Upper lobe of left lung (tissue), 6 donors: Measurements from ENCODE around the gene OTOG. TPM values are rescaled to one million over a fixed set of nuclear protein-coding genes. Genes with fewer than 3 reads are reported as not detected.

Experiments
- ATAC-seq, 2 donors: fragments of 200-7000 bp; cut with Tn5 transposase; one replicate each; pipeline ENCODE4 v1.9.1; 2022; ENCODE audit warnings: mild to moderate bottlenecking in 2 of 2, moderate library complexity in 2 of 2; ENCODE audit not compliant: low FRiP score in 2 of 2
- DNase-seq, 2 donors: peaks; one replicate each; pipeline ENCODE4 v3.0.0-alpha.2; 2019 to 2020
- H3K27ac ChIP-seq, 4 donors: fragments of 200-600 bp; sonication (generic); one replicate each; pipeline ENCODE4 v1.5.1; 2016 to 2019
- H3K27me3 ChIP-seq, 4 donors: fragments of 200-600 bp; sonication (generic); one replicate each; pipeline ENCODE4 v1.5.1; 2017 to 2019
- H3K36me3 ChIP-seq, 4 donors: fragments of 200-600 bp; sonication (generic); one replicate each; pipeline ENCODE4 v1.5.1; 2016 to 2019
- H3K4me1 ChIP-seq, 4 donors: fragments of 200-600 bp; sonication (generic); one replicate each; pipeline ENCODE4 v1.5.1; 2018 to 2019
- H3K4me3 ChIP-seq, 4 donors: fragments of 200-600 bp; sonication (generic); one replicate each; pipeline ENCODE4 v1.5.1; 2017 to 2019; ENCODE audit warnings: mild to moderate bottlenecking in 2 of 4, moderate library complexity in 1 of 4
- H3K9me3 ChIP-seq, 4 donors: fragments of 200-600 bp; sonication (generic); one replicate each; pipeline ENCODE4 v1.5.1; 2018 to 2019
- EP300 ChIP-seq, 4 donors: sonication (generic); formaldehyde crosslinking; IDR thresholded peaks; one replicate each; pipeline ENCODE4 v1.5.1; 2017; ENCODE audit warnings: antibody characterized with exemption in 4 of 4, control low read depth in 2 of 4
- POLR2A ChIP-seq, 4 donors: fragments of 450-650 bp; IDR thresholded peaks; one replicate each; pipeline ENCODE4 v1.5.1; 2016 to 2017; ENCODE audit warnings: antibody characterized with exemption in 4 of 4, mild to moderate bottlenecking in 2 of 4
- POLR2AphosphoS5 ChIP-seq, 2 donors: sonication (generic); formaldehyde crosslinking; IDR thresholded peaks; one replicate each; pipeline ENCODE4 v1.5.1; 2017; ENCODE audit warnings: antibody characterized with exemption in 2 of 2
- WGBS, 2 donors: methylation state at CpG; one replicate each; pipeline ENCODE4 v1.1.5; 2017 to 2018; 5-methylcytosine and 5-hydroxymethylcytosine counted together
- total RNA-seq, 6 donors: library from RNA; depleted of rRNA in 4 of 6; stranded (reverse); fragments of >200 nt in 4 of 6; gene quantifications; one replicate each; pipeline versions ENCODE4 v1.1.0 to v1.2.1, GENCODE V29; 2016 to 2021
- TF ChIP-seq, protein P1 (sequence below), 6 experiments: fragments of 450-650 bp in 4 of 6; fragments of 200-600 bp in 2 of 6; sonication (generic) in 2 of 6; IDR thresholded peaks; one replicate each; pipeline ENCODE4 v1.5.1; 2016 to 2019; ENCODE audit warnings: antibody characterized with exemption in 6 of 6
- donor health status: DM: no; HTN: no; CAD: no; lungs with moderate emphysema.
- donor health status: DM: no; HTN: yes; CAD: no; lungs with severe emphysema.

The OTOG gene
- total RNA-seq, 6 donors from 2014 or later = not detected

DNA sequence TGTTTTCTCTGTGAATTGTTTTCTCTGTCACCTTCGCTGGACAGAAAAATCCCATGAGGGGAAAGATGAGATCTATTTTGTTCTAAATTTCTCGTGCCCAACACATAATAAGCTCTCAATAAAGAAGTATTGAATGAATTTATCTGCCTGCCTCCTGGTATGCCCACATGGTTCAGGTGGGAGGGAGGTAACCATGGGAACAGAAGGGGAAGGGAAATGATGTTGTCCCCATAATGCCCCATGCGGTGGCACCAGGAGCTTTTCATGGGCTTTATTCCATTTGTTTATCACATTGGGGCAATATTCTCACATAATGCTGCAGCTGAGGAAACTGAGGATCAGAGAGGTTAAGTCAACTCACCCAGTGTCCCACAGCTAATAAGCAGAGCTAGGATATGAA lies 11.6 kb upstream of the OTOG start:
- no peak for TF ChIP-seq POLR2A (IDR thresholded peaks at IDR 0.05)
- no peak for TF ChIP-seq POLR2AphosphoS5 (IDR thresholded peaks at IDR 0.05)
- TF ChIP-seq, protein P1, sequence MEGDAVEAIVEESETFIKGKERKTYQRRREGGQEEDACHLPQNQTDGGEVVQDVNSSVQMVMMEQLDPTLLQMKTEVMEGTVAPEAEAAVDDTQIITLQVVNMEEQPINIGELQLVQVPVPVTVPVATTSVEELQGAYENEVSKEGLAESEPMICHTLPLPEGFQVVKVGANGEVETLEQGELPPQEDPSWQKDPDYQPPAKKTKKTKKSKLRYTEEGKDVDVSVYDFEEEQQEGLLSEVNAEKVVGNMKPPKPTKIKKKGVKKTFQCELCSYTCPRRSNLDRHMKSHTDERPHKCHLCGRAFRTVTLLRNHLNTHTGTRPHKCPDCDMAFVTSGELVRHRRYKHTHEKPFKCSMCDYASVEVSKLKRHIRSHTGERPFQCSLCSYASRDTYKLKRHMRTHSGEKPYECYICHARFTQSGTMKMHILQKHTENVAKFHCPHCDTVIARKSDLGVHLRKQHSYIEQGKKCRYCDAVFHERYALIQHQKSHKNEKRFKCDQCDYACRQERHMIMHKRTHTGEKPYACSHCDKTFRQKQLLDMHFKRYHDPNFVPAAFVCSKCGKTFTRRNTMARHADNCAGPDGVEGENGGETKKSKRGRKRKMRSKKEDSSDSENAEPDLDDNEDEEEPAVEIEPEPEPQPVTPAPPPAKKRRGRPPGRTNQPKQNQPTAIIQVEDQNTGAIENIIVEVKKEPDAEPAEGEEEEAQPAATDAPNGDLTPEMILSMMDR (IDR thresholded peaks at IDR 0.05) = no peak
- TF ChIP-seq EP300 (IDR thresholded peaks at IDR 0.05) = no peak
- WGBS, 2 donors = 92 to 95% methylated on average over 3 of the region's 3 CpGs
- ATAC-seq (no peak), DNase-seq (no peak)
- no peak overlapping the region for H3K27ac ChIP-seq
- H3K36me3 ChIP-seq = no peaks in the 10 kb centered on the region
- no peak overlapping the region for H3K4me3 ChIP-seq
- H3K4me1 ChIP-seq = no peaks in the 10 kb centered on the region
- H3K27me3 ChIP-seq = no peaks in the 10 kb centered on the region
- no peaks in the 10 kb centered on the region for H3K9me3 ChIP-seq

DNA sequence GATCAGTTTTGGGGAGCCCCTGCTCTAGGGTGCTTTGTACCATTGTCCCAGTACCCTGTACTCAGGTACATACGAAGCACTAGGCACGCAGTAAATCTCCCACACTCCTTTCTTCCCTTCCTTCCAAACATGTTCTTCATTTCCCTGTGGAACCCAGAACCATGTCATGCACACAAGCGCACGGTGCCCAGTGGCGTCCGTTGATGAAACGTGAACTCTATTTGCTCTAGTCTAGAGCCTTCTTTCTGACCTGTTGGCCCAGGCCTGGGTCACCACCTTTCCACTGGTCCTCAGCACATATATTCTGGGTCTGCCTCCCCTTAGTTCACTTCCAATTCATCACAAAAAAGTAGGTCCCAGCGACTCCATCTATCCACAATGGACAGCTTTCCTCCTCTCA lies 9.8 kb upstream of the OTOG start:
- H3K27me3 ChIP-seq = no peaks in the 10 kb centered on the region
- no peak overlapping the region for H3K4me3 ChIP-seq
- no peak for TF ChIP-seq POLR2AphosphoS5 (IDR thresholded peaks at IDR 0.05)
- TF ChIP-seq EP300 (IDR thresholded peaks at IDR 0.05) = no peak
- no peak for TF ChIP-seq POLR2A (IDR thresholded peaks at IDR 0.05)
- TF ChIP-seq, protein P1 (IDR thresholded peaks at IDR 0.05) = no peak
- DNase-seq = no peak
- ATAC-seq = no peak
- H3K36me3 ChIP-seq = no peaks in the 10 kb centered on the region
- H3K9me3 ChIP-seq = no peaks in the 10 kb centered on the region
- 91 to 95% methylated on average over 8 of the region's 8 CpGs for WGBS, 2 donors
- H3K27ac ChIP-seq = no peak overlapping the region
- no peaks in the 10 kb centered on the region for H3K4me1 ChIP-seq

DNA sequence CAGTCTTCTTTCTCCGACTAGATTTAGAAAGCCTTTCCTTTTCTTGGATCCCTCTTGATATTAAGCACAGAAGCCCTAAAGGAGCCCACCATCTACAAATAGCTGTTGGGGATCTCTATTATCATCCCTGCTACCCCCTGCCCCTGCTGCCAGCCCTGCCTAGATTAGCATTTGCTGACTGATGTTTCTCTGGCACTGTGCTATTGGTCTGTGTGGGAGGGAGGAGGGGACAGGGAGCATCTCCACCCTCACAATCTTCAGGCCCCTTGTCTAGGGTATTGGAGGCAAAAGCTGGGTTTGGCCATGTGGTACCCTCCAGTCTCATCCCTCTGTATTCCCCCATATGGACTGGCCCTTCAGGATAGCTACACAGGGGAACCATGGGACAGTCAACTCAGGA lies 9.0 kb upstream of the OTOG start:
- Histone ChIP-seq H3K27me3 (no peaks in the 10 kb centered on the region), H3K36me3 (no peaks in the 10 kb centered on the region), H3K27ac (no peak overlapping the region), H3K9me3 (no peaks in the 10 kb centered on the region), H3K4me3 (no peak overlapping the region), H3K4me1 (no peaks in the 10 kb centered on the region)
- ATAC-seq (no peak), DNase-seq (no peak)
- TF ChIP-seq, protein P1 (IDR thresholded peaks at IDR 0.05) = no peak
- TF ChIP-seq POLR2A (IDR thresholded peaks at IDR 0.05) (no peak), POLR2AphosphoS5 (IDR thresholded peaks at IDR 0.05) (no peak), EP300 (IDR thresholded peaks at IDR 0.05) (no peak)
- 94 to 97% methylated on average over 1 of the region's 1 CpG for WGBS, 2 donors

DNA sequence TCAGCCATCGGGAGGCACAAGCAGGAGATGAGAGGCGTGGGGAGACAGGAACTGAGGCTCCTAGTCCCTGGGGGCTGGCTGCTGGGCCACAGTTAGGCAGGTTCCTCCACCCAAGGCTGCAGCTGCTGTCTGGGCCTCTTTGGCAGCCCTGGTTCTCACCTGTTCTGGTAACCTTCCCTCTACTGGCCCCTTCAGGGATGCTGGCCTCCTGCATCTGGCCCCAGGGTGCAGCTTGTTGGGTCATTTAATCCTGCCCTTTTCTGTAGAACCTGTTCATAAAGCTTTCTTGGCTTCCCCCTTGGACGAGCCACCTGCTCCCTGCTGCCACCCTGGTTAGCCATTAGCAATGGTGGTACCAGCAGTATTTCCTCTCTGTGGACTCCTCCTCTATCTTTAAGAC lies 8.3 kb upstream of the OTOG start:
- DNase-seq (no peak), ATAC-seq (no peak)
- peaks cover 0 to under 1% (median 0%) of the 10 kb centered on the region in 4 donors for H3K4me1 ChIP-seq
- H3K36me3 ChIP-seq = no peaks in the 10 kb centered on the region
- WGBS, 2 donors = 67 to 82% methylated on average over 3 of the region's 3 CpGs
- no peak overlapping the region for H3K4me3 ChIP-seq
- no peaks in the 10 kb centered on the region for H3K9me3 ChIP-seq
- no peak for TF ChIP-seq POLR2A (IDR thresholded peaks at IDR 0.05)
- TF ChIP-seq POLR2AphosphoS5 (IDR thresholded peaks at IDR 0.05) = no peak
- TF ChIP-seq, protein P1 (IDR thresholded peaks at IDR 0.05) = no peak
- TF ChIP-seq EP300 (IDR thresholded peaks at IDR 0.05) = no peak
- no peaks in the 10 kb centered on the region for H3K27me3 ChIP-seq
- no peak overlapping the region for H3K27ac ChIP-seq

DNA sequence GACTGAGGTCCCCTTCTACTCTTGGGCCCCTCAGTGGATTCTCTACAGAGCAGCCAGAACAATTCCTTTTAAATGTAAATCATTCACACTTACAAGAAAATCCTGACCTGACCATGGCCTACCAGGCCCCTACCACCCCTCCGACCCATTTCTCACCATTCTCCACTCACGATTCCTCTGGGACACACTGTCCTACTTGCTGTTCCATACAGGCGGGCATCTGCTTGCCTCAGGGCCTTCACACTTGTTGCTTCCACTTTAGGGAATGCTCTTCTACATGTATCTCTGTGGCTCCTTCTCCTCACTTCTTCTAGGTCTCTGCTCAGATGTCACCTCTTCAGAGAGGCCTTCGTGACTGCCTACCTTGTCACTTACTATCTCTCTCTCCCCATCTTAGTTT lies 6.3 kb upstream of the OTOG start:
- no peaks in the 10 kb centered on the region for H3K9me3 ChIP-seq
- no peaks in the 10 kb centered on the region for H3K36me3 ChIP-seq
- ATAC-seq = no peak
- peaks cover 0 to 4% (median 0%) of the 10 kb centered on the region in 4 donors for H3K27me3 ChIP-seq
- no peak for DNase-seq
- no peak for TF ChIP-seq POLR2AphosphoS5 (IDR thresholded peaks at IDR 0.05)
- no peak for TF ChIP-seq POLR2A (IDR thresholded peaks at IDR 0.05)
- TF ChIP-seq EP300 (IDR thresholded peaks at IDR 0.05) = no peak
- TF ChIP-seq, protein P1 (IDR thresholded peaks at IDR 0.05) = no peak
- H3K27ac ChIP-seq = no peak overlapping the region
- peaks cover 0 to 8% (median 5%) of the 10 kb centered on the region in 4 donors for H3K4me1 ChIP-seq
- WGBS, 2 donors = 79 to 82% methylated on average over 4 of the region's 4 CpGs
- no peak overlapping the region for H3K4me3 ChIP-seq
